Neural crest cell (in vitro differentiated cells): ENCODE data around the gene CDX1. TPM values are rescaled to one million over a fixed set of nuclear protein-coding genes. Genes with fewer than 3 reads are reported as not detected.

Source experiments
- DNase-seq: peaks from one replicate; pipeline ENCODE4 v3.0.0; 2021; ENCODE audit warnings: low read depth, mixed read lengths, low spot score
- H3K27ac Mint-ChIP-seq: one replicate; pipeline ENCODE4 v1.8.0; 2021; ENCODE audit warnings: mild to moderate bottlenecking, mixed read lengths; ENCODE audit not compliant: unreplicated experiment
- H3K27me3 Mint-ChIP-seq: 2 replicates; pipeline ENCODE4 v1.8.0; 2021; ENCODE audit warnings: low read depth, mild to moderate bottlenecking, mixed read lengths
- H3K36me3 Mint-ChIP-seq: 2 replicates; pipeline ENCODE4 v1.8.0; 2021; ENCODE audit warnings: low read depth, mild to moderate bottlenecking, mixed read lengths
- H3K4me1 Mint-ChIP-seq: 2 replicates; pipeline ENCODE4 v1.8.0; 2021; ENCODE audit warnings: mixed read lengths
- H3K4me3 Mint-ChIP-seq: one replicate; pipeline ENCODE4 v1.8.0; 2021; ENCODE audit warnings: mild to moderate bottlenecking, mixed read lengths
- H3K9me3 Mint-ChIP-seq: 2 replicates; pipeline ENCODE4 v1.8.0; 2021; ENCODE audit warnings: mixed read lengths
- total RNA-seq: library from RNA; stranded (reverse); gene quantifications from 2 replicates; pipeline ENCODE4 v1.2.1, GENCODE V29; 2021
- TF ChIP-seq, protein P1 (sequence below): fragments of 200-600 bp; sonication (generic); conservative IDR thresholded peaks from 2 replicates; pipeline ENCODE4 v1.5.0; 2021; ENCODE audit warnings: antibody characterized with exemption, mild to moderate bottlenecking

The CDX1 gene
- total RNA-seq, 1 donor from 2014 or later: not detected

DNA sequence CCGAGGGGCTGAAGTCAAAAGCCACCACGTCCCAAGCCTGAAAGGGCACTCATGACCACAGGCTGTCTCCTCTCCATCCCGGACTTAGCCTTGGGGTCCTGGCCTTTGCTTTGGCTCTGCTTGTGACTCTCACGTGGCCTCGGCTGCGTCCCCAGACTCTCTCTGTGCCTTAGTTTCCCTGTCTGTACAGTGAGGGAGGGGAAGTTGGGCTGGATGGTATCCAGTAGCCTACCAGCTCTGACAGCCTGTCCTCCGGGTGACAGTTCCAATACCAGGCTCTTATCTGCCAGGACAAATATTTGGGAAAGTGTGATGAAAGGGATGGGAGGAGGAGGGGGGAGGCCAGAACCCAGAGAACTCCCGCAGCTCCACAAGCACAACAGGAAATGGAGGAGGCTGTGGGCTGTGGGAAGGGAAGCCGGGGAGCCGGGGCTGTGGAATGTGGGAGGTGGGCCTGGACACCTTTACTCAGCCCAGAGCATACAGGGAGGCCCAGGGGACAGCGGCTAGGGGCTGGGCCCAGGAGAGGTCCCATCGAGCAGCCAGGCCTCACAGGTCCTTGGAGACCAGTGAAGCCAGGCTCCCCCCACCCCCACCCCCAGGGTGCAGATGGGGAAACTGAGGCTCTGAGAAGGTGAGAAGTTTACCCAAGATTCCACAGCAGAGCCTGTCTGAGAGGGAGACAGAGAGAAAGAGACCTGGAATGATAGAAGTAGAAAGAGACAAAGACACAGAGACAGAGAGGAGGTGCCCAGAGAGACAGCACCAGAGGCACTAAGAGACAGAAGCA lies 29.2 kb upstream of the CDX1 start:
- Mint-ChIP-seq H3K27ac (peak overlapping the region; percentile 67), H3K36me3 (no peaks in the 10 kb centered on the region), H3K9me3 (no peaks in the 10 kb centered on the region), H3K4me1 (peaks cover 58% of the 10 kb centered on the region), H3K4me3 (no peak overlapping the region), H3K27me3 (no peaks in the 10 kb centered on the region)
- TF ChIP-seq, protein P1, sequence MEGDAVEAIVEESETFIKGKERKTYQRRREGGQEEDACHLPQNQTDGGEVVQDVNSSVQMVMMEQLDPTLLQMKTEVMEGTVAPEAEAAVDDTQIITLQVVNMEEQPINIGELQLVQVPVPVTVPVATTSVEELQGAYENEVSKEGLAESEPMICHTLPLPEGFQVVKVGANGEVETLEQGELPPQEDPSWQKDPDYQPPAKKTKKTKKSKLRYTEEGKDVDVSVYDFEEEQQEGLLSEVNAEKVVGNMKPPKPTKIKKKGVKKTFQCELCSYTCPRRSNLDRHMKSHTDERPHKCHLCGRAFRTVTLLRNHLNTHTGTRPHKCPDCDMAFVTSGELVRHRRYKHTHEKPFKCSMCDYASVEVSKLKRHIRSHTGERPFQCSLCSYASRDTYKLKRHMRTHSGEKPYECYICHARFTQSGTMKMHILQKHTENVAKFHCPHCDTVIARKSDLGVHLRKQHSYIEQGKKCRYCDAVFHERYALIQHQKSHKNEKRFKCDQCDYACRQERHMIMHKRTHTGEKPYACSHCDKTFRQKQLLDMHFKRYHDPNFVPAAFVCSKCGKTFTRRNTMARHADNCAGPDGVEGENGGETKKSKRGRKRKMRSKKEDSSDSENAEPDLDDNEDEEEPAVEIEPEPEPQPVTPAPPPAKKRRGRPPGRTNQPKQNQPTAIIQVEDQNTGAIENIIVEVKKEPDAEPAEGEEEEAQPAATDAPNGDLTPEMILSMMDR: no peak
- DNase-seq: no peak

DNA sequence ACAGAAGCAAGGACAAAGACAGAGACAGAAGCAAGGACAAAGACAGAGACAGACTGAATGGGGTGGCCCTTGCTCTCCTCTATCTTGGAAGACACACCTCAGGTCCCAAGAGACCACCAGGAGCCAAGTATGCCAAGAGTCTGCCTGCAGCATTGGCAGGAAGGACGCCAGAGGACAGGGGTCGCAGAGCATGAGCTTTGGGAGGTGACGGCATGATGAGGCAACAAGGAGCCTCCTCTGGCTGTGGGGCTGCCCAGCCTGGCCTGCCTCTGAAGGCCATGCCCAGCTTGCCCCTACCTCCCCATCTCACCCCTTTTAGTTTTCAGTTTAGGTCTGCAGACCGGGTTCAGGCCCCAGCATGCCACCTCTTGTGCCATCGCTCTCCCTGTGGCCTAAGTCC lies 28.6 kb upstream of the CDX1 start:
- Mint-ChIP-seq H3K9me3 (no peaks in the 10 kb centered on the region), H3K4me1 (peaks cover 59% of the 10 kb centered on the region), H3K27ac (peak overlapping the region; percentile 67), H3K4me3 (no peak overlapping the region), H3K36me3 (no peaks in the 10 kb centered on the region), H3K27me3 (no peaks in the 10 kb centered on the region)
- TF ChIP-seq, protein P1: no peak
- DNase-seq: no peak

DNA sequence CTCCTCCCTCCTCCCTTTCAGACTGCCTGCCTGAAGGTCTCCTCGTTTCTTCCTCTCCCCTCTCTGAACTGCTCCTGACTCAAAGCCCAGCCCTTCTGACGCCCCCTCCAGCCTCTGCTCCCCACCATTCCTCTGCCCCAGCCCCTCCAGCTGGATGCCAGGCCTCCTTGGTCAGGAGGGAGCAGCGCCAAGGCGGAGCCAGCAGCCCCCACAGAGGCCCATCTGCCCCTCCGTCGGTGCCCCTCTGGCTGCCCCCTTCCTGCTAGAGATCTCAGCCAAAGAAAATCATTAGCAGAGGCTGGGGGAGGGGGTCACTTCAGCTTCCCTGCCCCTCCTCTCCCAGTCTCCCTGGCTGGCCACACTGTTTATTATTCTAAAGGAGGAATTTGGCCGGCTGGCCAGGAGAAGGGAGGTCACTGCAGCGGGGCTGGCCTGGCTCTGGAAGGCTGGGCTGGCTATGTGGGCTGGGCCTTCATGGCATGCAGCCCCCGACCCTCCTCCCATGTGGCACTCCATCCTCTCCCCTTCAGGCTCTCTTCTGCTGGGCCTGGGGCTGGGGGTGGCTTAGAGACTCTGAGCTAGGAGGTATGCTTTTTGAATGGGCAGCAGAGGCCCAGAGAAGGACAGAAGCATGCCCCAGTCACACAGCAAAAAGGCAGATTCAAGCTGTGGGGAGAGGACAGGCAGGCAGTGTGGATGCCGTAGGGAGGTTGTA lies 27.9 kb upstream of the CDX1 start:
- no peaks in the 10 kb centered on the region for H3K36me3 Mint-ChIP-seq
- H3K9me3 Mint-ChIP-seq: no peaks in the 10 kb centered on the region
- TF ChIP-seq, protein P1: no peak
- no peak overlapping the region for H3K27ac Mint-ChIP-seq
- H3K4me1 Mint-ChIP-seq: peaks cover 66% of the 10 kb centered on the region
- DNase-seq: peak; percentile 44
- H3K4me3 Mint-ChIP-seq: peak overlapping the region; percentile 40
- H3K27me3 Mint-ChIP-seq: no peaks in the 10 kb centered on the region

GRCh38 chr5:150139334-150139733 lies 27.2 kb upstream of the CDX1 start:
- Mint-ChIP-seq H3K27ac (no peak overlapping the region), H3K4me1 (peaks cover 68% of the 10 kb centered on the region)

GRCh38 chr5:150140830-150141229 lies 25.7 kb upstream of the CDX1 start:
- Mint-ChIP-seq H3K9me3 (no peaks in the 10 kb centered on the region), H3K36me3 (no peaks in the 10 kb centered on the region), H3K27me3 (no peaks in the 10 kb centered on the region), H3K4me3 (peak overlapping the region; percentile 11), H3K4me1 (peaks cover 78% of the 10 kb centered on the region), H3K27ac (no peak overlapping the region)
- TF ChIP-seq, protein P1: no peak
- no peak for DNase-seq

More at GRCh38 chr5:150139334-150139733, 27.2 kb upstream of the CDX1 start:
- Mint-ChIP-seq H3K9me3 (no peaks in the 10 kb centered on the region), H3K27me3 (no peaks in the 10 kb centered on the region), H3K36me3 (no peaks in the 10 kb centered on the region), H3K4me3 (peak overlapping the region; percentile 40)
- DNase-seq: no peak
- TF ChIP-seq, protein P1: no peak
